DND-41 (cell line): ENCODE measurements around the gene LRRC74B.

Source experiments
- CTCF ChIP-seq: IDR thresholded peaks from 2 replicates; pipeline ENCODE4 v1.5.1; 2012; ENCODE audit warnings: borderline replicate concordance, low read length, moderate library complexity, mild to moderate bottlenecking; ENCODE audit not compliant: poor library complexity, severe bottlenecking; ENCODE audit errors: extremely low read depth
- EZH2 ChIP-seq: IDR thresholded peaks from 3 replicates; pipeline ENCODE4 v1.6.1; 2012; ENCODE audit warnings: borderline replicate concordance, low read depth, mild to moderate bottlenecking, moderate library complexity, low read length, inconsistent platforms; ENCODE audit not compliant: severe bottlenecking

DNA sequence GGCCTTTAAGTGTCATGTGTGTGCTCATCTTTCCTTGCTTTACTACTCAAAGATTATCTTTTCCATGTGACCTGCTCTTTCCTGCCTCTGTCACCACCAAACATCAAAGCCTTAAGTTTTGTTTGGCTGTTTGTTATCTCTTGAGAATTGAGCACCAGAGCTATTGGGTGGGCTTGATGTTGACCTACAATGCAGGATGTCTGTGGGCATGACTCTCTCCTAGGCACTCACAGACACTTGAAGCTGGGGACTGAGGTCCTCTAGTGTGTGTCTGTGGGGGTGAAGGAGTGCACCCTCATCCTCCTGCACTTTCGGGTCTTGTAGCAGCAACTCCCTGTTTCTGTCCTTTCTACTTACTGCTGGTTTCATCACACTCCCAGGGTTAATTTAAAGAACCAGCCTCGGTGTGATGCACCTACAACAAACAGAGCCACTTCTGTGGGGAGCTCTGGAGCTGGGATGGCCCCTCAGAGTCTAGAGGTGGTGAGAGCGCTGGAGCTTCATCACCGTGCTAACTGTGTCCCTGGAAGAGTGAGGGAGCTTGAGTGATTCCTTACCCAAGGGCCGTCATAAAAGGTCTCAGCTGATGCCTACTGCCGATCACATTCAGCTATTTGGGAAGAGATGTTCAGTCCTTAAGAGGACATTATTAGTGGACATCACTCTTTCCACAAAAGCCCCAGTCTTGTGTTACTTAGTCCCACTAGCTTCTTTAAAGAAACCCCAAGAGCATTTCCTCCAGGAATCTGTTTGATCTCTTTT lies 56.3 kb downstream of the LRRC74B start:
- TF ChIP-seq CTCF (no peak), EZH2 (no peak)
